SJSA1 (cell line): ENCODE measurements around the gene ASB15. TPM values are rescaled to one million over a fixed set of nuclear protein-coding genes. Genes with fewer than 3 reads are reported as not detected.
"Not testable (repeated sequence)": the region's sequence is repeated elsewhere in the genome, so short reads cannot be mapped to it uniquely, and the experiment has no call there.

Experiments used
- DNase-seq, 2 experiments: peaks; one replicate each; pipeline ENCODE4 v3.0.0-alpha.2; 2015 to 2020; ENCODE audit warnings: low spot score in 2 of 2, low read depth in 1 of 2
- H3K27ac ChIP-seq: fragments of 250-450 bp; sonication (Bioruptor Pico); 2 replicates; pipeline ENCODE4 v1.5.1; 2020; ENCODE audit warnings: mild to moderate bottlenecking, moderate library complexity
- H3K27me3 ChIP-seq: fragments of 250-450 bp; sonication (Bioruptor Pico); replicated peaks from 2 replicates; pipeline ENCODE4 v1.5.1; 2020; ENCODE audit warnings: mild to moderate bottlenecking, moderate library complexity
- H3K36me3 ChIP-seq: fragments of 250-450 bp; sonication (Bioruptor Pico); 2 replicates; pipeline ENCODE4 v1.5.1; 2020; ENCODE audit warnings: mild to moderate bottlenecking
- H3K4me1 ChIP-seq: fragments of 250-450 bp; sonication (Bioruptor Pico); replicated peaks from 2 replicates; pipeline ENCODE4 v1.6.1; 2021; ENCODE audit warnings: mild to moderate bottlenecking
- H3K4me3 ChIP-seq: fragments of 250-450 bp; sonication (Bioruptor Pico); 2 replicates; pipeline ENCODE4 v1.5.1; 2020; ENCODE audit warnings: mild to moderate bottlenecking
- H3K9me3 ChIP-seq: fragments of 250-450 bp; sonication (Bioruptor Pico); replicated peaks from 2 replicates; pipeline ENCODE4 v1.5.1; 2020; ENCODE audit warnings: mild to moderate bottlenecking
- total RNA-seq: library from RNA; depleted of rRNA; stranded (reverse); fragments of >200 nt; shearing (Covaris generic); gene quantifications from 2 replicates; pipeline ENCODE4 v1.2.3, GENCODE V29; 2014; rRNA removed

Gene ASB15
- total RNA-seq, result 1.0 and 1.4 TPM in 2 replicates

- Histone ChIP-seq H3K27me3 (no peaks in the 10 kb centered on the region), H3K4me1 (no peaks in the 10 kb centered on the region), H3K36me3 (no peaks in the 10 kb centered on the region), H3K4me3 (no peak within 1 kb of the TSS), H3K27ac (no peak within 1 kb of the TSS), H3K9me3 (no peaks in the 10 kb centered on the region)
- DNase-seq, result no peak
Observed at GRCh38 chr7:123601530-123601929, at the start of gene ASB15. Gene ASB15 (plus strand): TSS chr7:123601821. CDS start chr7:123614503, 12,682 bp downstream.

GRCh38 chr7:123552134-123552533 lies 49.5 kb upstream of the ASB15 start:
- not testable (repeated sequence) for H3K4me1 ChIP-seq, H3K27ac ChIP-seq, H3K27me3 ChIP-seq, H3K4me3 ChIP-seq, H3K9me3 ChIP-seq, DNase-seq
- peaks cover 35% of the 10 kb centered on the region for H3K36me3 ChIP-seq

DNA sequence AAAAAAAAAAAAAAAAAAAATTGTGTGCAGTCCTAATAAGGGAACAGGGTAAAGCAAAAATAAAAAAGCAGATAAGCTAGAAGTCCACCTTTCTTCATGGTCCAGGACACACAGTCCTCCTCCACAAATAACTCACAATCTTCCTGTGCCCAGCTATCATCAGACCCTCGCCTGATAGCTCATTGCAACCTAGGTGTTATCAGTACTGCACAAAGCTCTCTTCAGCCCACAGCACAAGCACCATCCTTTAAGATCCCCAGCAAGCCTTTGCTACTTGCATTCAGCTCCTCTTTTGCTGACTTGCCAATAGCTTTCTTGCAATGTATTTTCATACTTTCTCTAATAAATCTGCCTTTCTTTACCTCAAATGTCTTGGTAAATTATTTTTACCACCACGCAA lies 49.0 kb upstream of the ASB15 start:
- Histone ChIP-seq H3K4me1 (no peaks in the 10 kb centered on the region; the same call in 1 of the 2 replicates), H3K36me3 (peaks cover 38% of the 10 kb centered on the region), H3K27ac (no peak overlapping the region), H3K27me3 (no peaks in the 10 kb centered on the region), H3K4me3 (no peak overlapping the region), H3K9me3 (no peaks in the 10 kb centered on the region)
- DNase-seq, result no peak

- H3K9me3 ChIP-seq, result no peaks in the 10 kb centered on the region
Observed at GRCh38 chr7:123553159-123553558, 48.5 kb upstream of the ASB15 start.

DNA sequence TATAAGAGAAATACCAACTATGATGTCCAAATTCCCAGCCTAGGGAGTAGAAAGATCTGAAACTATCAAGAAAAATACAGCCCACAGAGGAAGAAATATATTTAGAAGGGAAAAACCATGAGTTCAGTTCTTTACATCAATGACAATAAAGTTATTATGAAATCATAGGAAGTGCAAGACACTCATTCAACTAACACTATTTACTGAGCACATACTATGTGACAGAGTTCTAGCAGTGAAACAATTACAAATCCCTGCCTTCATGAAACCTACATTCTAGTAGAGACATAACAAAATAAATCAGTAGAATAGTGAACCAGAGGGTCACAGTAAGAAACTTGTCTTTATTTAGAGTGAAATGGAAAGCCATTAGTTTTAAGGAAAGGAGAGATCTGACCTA lies 46.1 kb upstream of the ASB15 start:
- no peak for DNase-seq
- Histone ChIP-seq H3K27me3 (no peaks in the 10 kb centered on the region), H3K9me3 (no peaks in the 10 kb centered on the region), H3K36me3 (peaks cover 17% of the 10 kb centered on the region), H3K4me1 (no peaks in the 10 kb centered on the region; the same call in 1 of the 2 replicates), H3K4me3 (no peak overlapping the region), H3K27ac (no peak overlapping the region)

More at GRCh38 chr7:123553159-123553558, 48.5 kb upstream of the ASB15 start:
- Histone ChIP-seq H3K27me3 (no peaks in the 10 kb centered on the region), H3K4me1 (no peaks in the 10 kb centered on the region; the same call in 1 of the 2 replicates), H3K4me3 (no peak overlapping the region), H3K36me3 (peaks cover 34% of the 10 kb centered on the region), H3K27ac (no peak overlapping the region)
- DNase-seq, result no peak

GRCh38 chr7:123557016-123557397 lies 44.6 kb upstream of the ASB15 start:
- no peak for DNase-seq
- peak overlapping the region; percentile 70 for H3K4me3 ChIP-seq

GRCh38 chr7:123557398-123558288 lies 44.0 kb upstream of the ASB15 start, which contains the start of gene NDUFA5:
Gene NDUFA5 (minus strand): TSS chr7:123557818. CDS start chr7:123557795, 23 bp downstream.
- Histone ChIP-seq H3K4me1 (no peaks in the 10 kb centered on the region; the same call in 1 of the 2 replicates), H3K36me3 (peaks cover 17% of the 10 kb centered on the region)
- peak; percentile 95 to 99 for DNase-seq

More at GRCh38 chr7:123557016-123557397, 44.6 kb upstream of the ASB15 start:
- Histone ChIP-seq H3K9me3 (no peaks in the 10 kb centered on the region), H3K27me3 (no peaks in the 10 kb centered on the region), H3K36me3 (peaks cover 17% of the 10 kb centered on the region), H3K4me1 (no peaks in the 10 kb centered on the region; the same call in 1 of the 2 replicates), H3K27ac (peak overlapping the region; percentile 74)

DNA sequence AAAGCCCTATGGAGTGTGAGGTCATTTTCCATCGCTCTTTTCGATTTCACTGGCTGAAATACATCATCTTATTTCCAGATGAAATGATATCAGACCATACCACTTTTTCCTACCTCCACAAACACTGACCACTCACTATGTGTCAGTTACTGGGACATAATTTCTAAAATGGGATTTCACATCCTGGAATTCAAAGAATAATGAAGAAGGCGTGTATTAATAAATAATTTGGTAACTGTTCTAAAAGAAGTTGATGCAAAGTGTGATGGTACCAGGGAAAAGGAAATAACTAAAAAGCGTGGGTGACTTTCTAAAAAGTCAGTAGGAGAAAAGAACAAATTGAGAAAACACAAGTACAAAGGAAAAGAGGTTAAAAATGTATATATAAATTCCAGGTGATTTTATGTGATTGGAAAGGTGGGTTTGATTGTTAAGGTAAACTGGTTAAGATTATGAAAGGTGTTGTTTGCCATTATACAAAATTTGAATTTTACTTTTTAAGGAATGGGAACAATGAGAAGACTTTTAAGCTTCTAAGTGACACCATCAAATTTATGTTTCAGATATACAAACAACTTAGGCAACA lies 43.2 kb upstream of the ASB15 start:
- Histone ChIP-seq H3K27ac (0 out of 2 replicates have a peak overlapping the region, but pooled peaks have one; percentile 17), H3K27me3 (no peaks in the 10 kb centered on the region), H3K36me3 (peaks cover 11% of the 10 kb centered on the region), H3K4me1 (no peaks in the 10 kb centered on the region; the same call in 1 of the 2 replicates), H3K4me3 (peak overlapping the region; percentile 70), H3K9me3 (no peaks in the 10 kb centered on the region)
- DNase-seq, result no peak

More at GRCh38 chr7:123557398-123558288, 44.0 kb upstream of the ASB15 start, which contains the start of gene NDUFA5:
- Histone ChIP-seq H3K4me3 (peak within 1 kb of the TSS; percentile 70), H3K27ac (peak within 1 kb of the TSS; percentile 74), H3K27me3 (no peaks in the 10 kb centered on the region), H3K9me3 (no peaks in the 10 kb centered on the region)

- H3K4me3 ChIP-seq, result no peak overlapping the region
- peaks cover 4% of the 10 kb centered on the region for H3K36me3 ChIP-seq
- H3K9me3 ChIP-seq, result no peaks in the 10 kb centered on the region
- H3K27ac ChIP-seq, result no peak overlapping the region
- no peak for DNase-seq
- H3K27me3 ChIP-seq, result peaks cover 2% of the 10 kb centered on the region; the same call in 1 of the 2 replicates
- no peaks in the 10 kb centered on the region for H3K4me1 ChIP-seq
Observed at GRCh38 chr7:123562121-123562520, 39.5 kb upstream of the ASB15 start.

DNA sequence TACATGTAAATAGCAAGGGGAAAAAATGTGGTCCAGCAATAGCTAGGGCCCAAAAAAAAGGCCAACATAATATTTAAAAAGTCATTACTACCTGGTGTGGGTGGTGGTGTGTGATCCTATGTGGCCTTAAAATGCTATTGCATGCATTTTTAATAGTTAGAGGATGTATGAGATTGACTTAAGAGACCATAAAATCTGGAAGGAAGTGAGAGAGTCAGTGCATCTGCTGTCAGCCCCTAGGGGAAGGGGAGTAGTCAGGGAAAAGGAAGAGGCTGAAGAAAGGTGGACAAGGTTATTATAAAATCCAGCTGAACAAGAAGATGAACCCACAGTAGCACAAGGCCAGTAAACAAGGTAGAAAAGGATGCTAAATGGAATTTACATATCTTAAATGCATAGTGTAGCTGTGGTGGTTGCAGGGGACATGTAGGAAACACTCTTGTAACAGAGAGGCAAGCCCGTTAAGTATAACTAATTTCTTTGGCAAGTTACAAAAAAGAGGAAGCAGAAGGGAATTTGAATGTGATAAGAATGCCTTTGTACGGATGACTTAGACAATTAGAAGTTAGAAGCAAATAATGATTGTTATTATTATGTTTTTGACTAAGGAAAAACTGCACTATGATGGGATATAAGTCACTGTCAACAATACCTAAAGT lies 32.1 kb upstream of the ASB15 start:
- DNase-seq, result no peak
- Histone ChIP-seq H3K36me3 (no peaks in the 10 kb centered on the region), H3K4me3 (no peak overlapping the region), H3K9me3 (no peaks in the 10 kb centered on the region), H3K4me1 (no peaks in the 10 kb centered on the region), H3K27me3 (peaks cover 6% of the 10 kb centered on the region; the same call in 1 of the 2 replicates), H3K27ac (no peak overlapping the region)

- Histone ChIP-seq H3K9me3 (no peaks in the 10 kb centered on the region), H3K27me3 (peaks cover 6% of the 10 kb centered on the region; the same call in 1 of the 2 replicates), H3K4me3 (no peak overlapping the region), H3K27ac (no peak overlapping the region), H3K4me1 (no peaks in the 10 kb centered on the region), H3K36me3 (no peaks in the 10 kb centered on the region)
- DNase-seq, result no peak
Observed at GRCh38 chr7:123570390-123571182, 31.0 kb upstream of the ASB15 start.

- H3K4me3 ChIP-seq, result no peak overlapping the region
- H3K36me3 ChIP-seq, result no peaks in the 10 kb centered on the region
- H3K27me3 ChIP-seq, result peaks cover 6% of the 10 kb centered on the region
- no peak for DNase-seq
- no peak overlapping the region for H3K27ac ChIP-seq
- no peaks in the 10 kb centered on the region for H3K9me3 ChIP-seq
- no peaks in the 10 kb centered on the region for H3K4me1 ChIP-seq
Observed at GRCh38 chr7:123571187-123571586, 30.4 kb upstream of the ASB15 start.

DNA sequence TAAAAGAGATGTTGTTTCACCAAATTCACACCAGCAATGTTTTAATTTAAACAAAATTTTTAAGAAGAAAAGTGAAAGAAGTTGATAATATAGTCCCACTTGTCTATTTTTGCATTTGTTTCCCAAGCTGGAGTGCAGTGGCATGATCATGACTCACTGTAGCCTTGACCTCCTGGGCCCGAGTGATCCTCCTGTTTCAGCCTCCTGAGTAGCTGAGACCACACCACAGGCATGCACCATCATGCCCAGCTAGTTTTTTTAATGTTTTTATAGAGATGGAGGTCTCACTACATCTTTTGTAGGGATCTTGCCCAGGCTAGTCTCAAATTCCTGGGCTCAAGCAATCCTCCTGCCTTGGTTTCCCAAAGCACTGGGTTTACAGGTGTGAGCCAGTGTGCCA lies 29.9 kb upstream of the ASB15 start:
- DNase-seq, result no peak
- H3K36me3 ChIP-seq, result no peaks in the 10 kb centered on the region
- no peak overlapping the region for H3K4me3 ChIP-seq

More for the DNA sequence above, 29.9 kb upstream of the ASB15 start:
- Histone ChIP-seq H3K27me3 (peaks cover 10% of the 10 kb centered on the region), H3K4me1 (no peaks in the 10 kb centered on the region), H3K9me3 (no peaks in the 10 kb centered on the region), H3K27ac (no peak overlapping the region)
